Stimulated activated CD8-positive, alpha-beta memory T cell treated with anti-CD3 and anti-CD28 coated beads, Interleukin-15, amount 100 ng/mL, for 24 hours (primary cell): ENCODE data around the gene SLC39A11.
"Not testable (repeated sequence)": the region's sequence is repeated elsewhere in the genome, so short reads cannot be mapped to it uniquely, and the experiment has no call there.

Experiments
- DNase-seq: peaks from one replicate; pipeline ENCODE4 v3.0.0-alpha.2; 2020; ENCODE audit warnings: low read depth

Gene SLC39A11

DNA sequence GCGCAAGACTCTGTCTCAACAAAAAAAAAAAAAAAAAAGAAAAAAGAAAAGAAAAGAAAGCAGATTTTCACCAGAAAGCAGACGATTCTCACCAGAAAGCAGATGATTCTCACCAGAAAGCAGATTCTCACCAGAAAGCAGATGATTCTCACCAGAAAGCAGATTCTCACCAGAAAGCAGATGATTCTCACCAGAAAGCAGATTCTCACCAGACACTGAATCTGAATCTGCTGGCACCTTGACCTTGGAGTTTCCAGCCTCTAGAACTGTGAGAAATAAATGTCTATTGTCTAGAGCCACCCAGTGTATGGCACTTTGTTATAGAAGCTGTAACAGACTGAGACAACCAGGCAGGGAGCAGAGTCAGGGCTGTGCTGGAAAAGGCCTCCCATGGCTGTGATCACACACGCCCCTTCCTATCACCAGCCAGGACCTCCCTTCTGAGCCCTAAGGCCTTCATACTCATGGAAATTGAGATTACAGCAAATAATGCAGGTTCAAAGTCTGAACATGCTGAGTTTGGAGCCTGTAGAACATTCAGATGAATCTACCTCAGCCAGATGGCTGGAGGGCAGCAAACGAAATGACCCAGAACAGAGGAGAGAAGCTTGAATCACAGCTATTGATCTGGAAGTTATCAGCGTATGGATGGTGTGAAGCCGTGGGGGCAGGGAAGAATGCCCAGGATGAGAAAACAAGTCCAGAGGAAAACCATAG lies 309.3 kb downstream of the SLC39A11 start:
- DNase-seq = no peak

DNA sequence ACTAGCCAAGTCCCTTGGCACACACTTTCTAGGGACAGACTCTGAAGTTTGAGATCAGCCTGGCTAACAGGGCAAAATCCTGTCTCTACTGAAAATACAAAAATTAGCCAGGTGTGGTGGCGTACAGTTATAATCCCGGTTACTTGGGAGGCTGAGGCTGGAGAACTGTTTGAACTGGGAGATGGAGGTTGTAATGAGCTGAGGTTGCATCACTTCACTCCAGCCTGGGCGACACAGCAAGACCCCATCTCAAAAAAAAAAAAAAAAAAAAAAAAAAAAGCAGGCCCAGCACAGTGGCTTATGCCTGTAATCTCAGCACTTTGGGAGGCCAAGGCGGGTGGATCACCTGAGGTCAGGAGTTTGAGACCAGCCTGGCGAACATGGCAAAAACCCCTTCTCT lies 310.1 kb downstream of the SLC39A11 start:
- not testable (repeated sequence) for DNase-seq

DNA sequence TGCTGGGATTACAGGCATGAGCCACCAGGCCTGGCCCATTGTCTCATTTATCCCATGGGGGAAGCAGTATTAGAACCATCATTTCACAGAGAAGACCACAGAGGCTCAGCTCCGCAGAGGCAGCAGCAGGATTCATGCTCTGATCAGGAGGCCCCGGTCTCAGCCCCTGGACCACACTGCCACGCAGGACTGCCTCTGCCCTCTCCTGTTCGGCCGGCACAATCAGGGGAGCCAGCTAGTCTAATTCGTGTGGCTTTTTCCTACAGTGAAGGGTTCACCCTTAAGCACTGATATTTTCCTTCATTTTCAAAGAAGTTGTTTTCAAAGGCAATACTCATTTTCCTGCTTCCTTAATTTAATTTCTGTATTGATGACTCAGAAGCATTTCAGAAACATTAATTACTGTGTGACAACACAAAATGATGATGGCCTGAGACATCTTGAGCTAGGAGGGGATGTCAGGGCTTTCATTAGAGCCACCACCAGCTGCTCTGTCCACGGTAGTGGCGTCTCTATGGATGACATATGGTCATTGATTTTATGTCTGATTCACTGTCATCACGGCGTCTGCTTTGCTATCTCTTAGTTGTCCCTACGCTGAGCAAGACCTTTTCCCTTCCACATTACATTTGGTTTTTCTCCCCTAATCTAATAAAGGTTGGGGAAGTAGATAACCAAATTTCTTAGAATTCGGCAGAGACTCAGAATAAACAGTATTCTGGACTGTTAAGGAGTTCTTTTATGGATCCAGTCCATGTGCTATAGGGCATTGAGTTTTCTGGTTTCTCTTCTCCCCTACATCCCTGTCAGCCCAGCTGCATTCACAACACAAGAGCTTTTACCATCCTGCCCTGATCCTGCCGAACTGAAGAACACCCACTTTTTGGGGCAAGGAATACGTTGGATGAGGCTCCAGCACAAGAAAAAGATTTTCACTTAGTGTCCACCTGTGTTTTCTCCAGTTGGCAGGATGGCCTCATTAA lies 314.0 kb downstream of the SLC39A11 start:
- DNase-seq = no peak

DNA sequence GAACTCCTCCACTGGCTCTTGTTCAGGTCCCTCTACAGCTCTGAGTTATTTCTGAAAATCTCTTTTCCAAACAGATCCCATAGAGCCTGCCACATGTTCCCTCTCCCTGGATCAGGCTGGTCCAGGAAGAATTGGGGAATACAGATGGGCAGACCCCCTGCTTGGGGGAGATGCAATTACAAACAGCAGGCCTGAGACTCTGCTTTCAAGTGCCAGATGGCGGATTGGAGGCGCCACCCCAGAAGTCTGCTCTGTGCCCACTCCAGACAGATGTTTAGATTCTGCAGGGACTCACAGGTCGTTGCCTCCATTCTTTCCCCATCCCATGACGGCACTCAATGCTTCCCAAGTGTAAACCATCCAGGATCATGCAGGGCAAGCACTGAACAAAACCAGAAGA lies 316.6 kb downstream of the SLC39A11 start:
- no peak for DNase-seq

DNA sequence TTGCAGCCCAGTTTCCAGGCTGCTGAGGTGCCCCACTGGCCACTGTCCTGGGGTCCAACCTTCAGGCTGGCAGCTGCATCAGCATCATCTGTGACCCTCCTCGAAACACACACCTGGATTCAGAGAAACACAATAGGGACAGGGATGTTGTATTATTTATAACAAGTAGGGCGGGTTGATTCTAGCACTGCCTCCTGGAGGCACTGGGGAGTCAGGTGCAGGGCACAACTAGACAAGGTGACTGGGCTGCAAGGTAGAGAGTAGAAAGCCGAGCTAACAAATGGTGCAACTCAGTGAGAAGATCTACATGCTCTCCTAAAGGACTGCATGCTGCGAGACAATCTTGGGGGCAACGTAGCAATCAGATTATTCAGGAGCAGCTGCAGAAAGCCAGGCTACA lies 317.3 kb downstream of the SLC39A11 start:
- no peak for DNase-seq

DNA sequence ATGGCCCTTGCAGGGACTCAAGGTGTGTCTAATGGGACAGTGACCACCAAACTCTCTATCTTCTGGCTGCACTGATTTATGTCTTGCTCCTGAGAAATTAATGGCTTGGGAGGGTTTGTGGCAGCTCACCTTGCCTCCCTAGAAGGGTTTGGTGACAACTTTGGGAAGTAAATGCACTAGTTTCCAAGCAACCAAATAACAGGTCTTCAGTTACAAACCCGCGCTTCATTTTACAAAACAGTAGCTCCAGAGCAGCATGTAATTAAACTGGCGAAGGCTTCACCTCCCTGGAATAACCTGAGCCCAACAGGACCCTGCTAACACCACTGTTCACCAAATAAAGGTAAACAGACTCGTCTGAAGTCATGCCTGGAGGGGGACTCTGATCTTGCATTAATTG lies 318.3 kb downstream of the SLC39A11 start:
- no peak for DNase-seq

DNA sequence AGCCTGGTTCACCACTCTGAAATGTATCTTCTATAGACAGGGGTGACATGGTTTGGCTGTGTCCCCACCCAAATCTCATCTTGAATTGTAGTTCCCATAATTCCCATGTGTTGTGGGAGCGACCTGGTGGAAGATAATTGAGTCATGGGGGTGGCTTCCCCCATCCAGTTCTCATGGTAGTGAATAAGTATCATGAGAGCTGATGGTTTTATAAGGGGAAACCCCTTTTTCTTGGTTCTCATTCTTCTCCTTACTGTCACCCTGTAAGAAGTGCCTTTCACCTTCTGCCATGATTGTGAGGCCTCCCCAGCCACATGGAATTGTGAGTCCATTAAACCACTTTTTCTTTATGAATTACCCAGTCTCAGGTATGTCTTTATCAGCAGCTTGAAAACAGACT lies 319.3 kb downstream of the SLC39A11 start:
- not testable (repeated sequence) for DNase-seq

DNA sequence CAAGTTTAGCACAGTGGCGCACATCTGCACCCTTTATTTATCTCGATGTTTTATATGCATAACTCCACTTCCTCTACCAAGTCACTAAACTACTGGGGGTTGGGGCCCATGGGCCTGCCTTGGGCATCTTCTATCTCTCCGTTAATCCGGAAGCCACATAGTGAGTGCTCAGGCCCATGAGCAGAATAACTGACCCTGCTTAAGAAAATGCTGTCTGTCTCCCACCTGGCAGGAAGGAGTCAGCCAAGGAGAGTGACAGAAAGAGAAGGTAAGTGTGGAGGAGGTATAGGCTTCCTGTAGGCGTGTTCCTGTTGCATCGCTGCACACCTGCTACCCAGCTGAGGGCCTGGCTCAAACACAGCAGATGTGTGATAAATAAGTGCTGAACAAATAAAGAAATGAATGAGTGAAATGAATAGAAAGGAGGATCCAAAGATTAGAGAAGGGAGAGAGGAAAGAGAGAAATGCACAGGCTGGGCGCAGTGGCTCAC lies 320.1 kb downstream of the SLC39A11 start:
- DNase-seq = no peak

DNA sequence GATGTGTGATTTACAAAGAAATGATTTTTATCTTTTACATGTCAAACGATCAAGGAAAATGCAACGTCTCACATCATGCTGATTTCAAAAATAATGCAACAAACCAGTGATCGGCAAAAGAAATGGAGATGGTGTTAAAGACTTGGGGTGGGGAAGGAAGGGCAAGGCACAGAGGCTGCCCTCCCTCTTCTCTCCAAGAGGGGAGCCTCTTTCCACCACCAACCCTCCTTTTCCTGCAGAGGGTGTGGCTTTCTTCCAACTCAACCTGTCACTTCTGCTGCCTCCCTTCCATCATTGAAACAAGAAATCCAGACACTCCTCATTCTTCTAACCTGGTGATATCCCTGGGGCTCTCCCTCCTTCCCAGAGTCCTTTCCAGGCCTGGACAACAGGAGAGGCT lies 320.8 kb downstream of the SLC39A11 start:
- DNase-seq = no peak

DNA sequence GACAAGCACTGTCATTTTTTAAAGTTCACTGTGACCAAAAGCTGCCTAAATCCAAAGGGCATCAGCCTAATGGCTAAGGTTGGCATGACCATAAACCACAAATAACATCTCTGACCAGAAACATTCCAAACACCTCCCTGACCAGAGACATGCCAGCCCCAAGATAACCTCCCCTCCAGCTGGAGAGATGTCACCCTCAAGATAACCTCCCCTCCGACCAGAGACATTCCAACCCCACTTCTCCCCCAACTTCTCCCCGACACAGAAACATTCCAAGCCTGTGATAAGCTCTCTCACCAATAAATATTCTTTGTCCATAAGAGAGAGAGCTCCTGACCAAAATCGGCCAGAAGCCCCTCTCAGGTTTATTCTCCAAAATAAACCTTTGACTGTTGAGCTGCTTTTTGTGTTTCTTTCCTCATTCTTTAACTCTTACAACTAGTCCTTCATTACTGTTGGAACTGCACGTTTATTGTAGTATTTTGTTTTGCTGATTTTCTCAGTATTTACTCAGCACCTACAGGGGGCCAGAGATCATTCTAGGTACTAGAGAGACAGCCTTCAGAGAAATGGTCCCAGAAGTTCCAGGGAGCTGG lies 325.6 kb downstream of the SLC39A11 start:
- no peak for DNase-seq

DNA sequence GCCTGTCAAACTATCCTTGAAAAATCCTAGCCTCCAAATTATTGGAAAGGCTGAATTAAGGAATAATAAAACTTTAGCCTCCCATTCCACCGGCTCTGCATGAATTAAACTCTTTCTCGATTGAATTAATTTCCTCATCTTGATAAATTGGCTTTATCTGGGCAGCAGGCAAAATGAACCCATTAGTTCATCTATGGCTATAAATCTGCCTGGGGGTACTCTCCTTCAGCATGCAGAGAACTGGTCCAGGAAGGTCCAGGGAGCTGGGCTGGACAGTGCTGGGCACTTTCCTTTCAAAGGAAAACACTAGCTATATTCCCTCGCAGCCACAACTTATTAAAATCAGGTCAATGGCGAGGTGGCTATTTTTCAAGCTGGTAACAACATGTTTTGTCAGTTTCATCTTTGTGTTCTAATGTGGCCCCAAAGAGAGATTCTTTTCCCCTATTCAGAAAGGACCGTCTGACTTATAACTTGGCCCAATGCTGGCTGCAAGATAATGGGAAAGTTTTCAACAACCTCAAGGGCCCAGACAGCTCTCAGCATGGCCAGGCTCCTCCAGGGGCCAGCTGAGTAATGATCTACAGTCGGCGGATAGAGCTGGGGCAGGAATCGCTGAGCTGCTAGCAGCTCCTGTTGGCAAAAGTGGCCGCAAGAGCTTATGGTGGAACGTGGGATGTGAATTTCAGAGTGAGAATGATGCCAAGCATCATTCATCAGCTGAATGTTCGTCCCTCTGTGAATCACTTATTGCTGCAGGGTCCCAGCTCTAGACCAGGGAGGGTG lies 326.9 kb downstream of the SLC39A11 start:
- DNase-seq = no peak

DNA sequence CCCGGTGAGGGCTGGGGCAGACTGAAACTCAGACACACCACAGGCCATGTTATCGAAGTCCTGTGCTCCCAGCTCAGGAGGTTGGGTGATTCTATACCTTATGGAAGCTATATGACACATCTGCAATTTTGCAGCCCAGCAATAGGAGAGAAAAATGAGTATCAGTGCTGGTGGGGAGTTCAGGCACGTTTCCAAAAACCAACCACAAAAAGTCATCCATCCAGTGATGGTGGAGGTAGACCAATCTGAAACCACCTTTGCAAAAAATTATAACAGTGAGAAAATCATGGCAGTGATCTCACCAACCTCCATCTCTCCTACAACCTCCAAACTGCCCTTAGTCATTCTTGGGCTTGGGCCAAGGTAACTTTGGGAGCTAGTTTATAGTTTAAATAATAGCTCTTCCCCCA lies 327.9 kb downstream of the SLC39A11 start:
- DNase-seq = no peak

DNA sequence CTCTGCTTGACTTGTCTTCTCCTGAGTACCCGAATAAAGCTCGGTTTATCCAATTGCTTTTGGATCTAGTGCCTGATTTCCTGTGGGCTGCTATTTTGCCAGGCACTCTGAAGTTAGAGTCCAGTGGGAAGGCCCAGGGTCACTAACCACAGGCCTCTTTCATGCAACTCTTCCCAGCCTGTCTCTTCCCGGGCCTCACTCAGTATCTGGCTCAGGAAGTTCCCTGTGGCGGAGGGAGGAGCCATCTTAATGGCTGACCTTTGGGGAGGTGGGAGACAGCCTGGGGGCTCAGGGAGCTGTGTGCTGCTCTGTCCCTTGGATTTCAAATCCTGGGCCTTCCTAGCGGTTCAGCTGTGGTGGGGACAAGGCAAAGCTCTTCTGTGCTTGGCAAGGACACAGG lies 328.5 kb downstream of the SLC39A11 start:
- no peak for DNase-seq

DNA sequence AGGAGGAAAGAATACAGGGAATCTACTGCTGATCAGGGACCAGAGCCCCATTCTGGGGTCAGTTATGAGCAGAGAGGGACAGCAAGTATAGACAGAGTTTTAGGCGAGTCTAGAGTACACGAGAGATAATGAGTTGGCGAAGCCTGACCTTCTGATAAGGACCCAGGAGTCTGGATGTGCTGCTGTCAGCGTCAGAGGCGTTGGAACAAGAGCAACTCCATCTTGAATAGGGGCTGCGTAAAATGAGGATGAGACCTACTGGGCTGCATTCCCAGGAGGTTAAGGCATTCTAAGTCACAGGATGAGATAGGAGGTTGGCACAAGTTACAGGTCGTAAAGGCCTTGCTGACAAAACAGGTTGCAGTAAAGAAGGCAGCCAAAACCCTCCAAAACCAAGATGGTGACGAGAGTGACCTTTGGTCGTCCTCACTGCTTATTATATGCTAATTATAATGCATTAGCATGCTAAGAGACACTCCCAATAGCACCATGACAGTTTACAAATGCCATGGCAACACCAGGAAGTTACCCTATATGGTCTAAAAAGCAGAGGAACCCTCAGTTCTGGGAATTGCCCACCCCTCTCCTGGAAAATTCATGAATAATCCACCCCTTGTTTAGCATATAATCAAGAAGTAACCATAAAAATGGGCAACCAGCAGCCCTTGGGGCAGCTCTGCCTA lies 330.5 kb downstream of the SLC39A11 start:
- not testable (repeated sequence) for DNase-seq

DNA sequence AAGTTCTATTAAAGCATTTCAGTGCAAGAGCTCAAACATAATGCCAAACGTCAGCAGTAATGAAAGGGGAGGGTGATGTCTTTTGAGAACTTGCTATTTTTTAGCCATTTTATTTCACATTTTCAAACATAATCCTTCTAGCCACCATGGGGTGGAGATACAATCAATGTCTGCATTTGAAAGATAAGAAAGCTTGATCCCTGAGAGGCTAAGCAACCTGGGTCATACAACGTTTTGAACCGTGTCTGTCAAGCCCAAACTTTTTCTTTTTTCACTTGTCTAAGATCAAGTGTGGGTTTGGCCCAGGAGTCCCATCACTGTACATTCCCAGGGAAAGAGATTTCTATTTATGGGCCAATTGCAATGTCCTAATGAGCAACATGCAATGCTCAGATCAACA lies 331.1 kb downstream of the SLC39A11 start:
- DNase-seq = no peak

DNA sequence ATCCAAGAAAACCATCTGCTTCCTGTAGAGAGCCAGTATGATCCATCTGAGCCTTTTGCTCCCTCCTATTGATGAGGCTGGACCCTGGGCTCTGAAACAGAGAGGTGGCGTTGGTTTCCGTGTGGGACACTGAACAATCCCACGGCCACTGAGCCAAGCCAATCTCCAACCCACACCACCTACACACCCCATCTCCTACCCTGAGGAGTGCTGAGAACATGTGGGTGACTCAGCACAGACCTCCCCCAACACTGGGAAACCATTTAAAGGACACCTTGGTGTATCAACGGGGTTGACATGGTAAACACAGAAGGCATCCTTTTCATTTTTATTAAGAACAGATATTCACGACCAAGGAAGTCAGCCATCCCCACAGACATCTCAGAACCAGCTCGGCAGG lies 332.1 kb downstream of the SLC39A11 start:
- no peak for DNase-seq

DNA sequence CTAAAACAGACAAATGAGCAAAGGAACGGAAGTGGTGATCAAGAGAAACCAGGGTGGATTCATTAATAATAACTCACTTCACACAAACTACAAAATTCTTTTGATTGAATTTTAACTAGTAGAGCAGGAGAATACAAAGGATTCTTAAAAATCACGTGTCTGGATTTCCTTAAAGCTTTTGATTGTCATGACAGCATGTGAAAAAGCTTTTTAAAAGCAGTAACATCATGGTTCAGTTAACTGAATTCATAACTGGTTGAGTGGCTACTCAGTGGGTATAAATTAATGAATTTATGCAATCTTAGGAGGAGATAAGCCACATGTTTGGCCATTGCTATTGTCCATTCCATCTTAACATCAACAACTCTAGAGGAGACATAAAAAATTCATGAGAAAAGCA lies 333.2 kb downstream of the SLC39A11 start:
- DNase-seq = no peak

DNA sequence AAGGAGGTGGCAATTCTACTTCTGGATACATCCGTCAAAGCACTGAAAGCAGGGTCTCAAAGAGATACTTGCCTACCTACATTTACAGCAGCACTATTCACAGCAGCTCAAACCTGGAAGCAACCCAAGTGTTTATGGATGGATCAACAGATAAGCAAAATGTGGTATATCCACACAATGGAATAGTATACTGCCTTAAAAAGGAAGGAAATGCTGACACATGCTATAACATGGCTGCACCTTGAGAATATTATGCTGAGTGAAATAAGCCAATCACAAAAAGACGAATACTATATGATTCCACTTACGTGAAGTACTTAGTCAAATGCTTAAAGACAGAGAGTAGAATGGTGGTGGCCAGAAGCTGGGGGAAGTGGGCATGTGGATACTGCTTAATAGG lies 336.2 kb downstream of the SLC39A11 start:
- DNase-seq = no peak

DNA sequence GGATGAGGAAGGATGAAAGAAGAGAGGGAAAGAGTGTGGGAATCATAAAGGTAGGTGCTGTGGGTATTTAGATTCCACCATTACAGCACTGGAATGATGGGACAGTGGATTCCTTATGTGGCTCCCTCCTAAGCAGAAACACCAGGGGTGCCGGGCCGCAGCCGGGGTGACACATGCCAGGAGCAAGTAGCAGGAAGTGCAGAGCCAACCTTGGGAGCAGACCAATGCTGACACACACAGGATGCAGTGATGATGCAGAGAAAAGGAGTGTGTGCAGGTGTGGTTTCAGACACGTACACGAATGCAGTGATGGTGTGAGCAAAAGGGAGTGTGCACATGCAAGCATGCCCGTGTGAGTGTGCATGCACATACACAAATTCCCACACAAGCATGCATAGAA lies 338.0 kb downstream of the SLC39A11 start:
- no peak for DNase-seq

DNA sequence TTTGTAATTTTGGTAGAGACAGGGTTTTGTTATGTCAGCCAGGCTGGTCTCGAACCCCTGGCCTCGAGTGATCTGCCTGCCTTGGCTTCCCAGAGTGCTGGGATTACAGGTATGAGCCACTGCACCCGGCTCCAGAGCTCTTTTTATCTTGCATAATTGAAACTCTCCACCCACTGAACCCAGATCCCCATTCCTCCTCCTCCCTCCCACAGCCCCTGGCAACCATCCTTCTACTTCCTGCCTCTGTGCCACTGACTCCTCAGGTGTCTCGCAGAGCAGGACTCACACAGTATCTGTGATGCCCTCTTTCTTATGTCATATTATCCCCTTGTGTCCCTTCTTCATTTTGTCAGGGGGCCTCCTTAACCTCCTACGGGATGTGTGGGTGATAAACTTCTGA lies 340.7 kb downstream of the SLC39A11 start:
- DNase-seq = no peak

DNA sequence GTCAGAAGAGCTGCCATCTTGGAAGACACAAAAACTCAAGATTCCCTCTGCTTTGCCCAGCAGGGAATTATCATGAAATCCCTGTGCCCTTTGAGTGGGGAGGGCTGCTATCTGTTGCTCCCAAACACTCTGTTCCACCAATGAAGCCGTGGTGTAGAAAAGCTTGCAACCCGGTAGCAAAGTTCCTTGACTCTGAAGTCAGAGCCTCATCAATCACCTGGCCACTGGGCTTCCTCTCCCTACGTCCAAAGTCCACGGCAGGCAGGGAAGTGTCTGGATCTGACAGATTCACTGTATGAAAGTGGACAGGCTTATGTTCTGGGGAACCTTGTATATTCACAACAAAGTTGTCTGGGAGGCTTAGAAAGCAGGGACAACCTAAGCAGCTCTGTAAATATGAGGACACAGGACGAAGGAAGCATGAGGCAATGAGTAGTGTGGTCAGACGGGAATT lies 343.3 kb downstream of the SLC39A11 start:
- DNase-seq = no peak
